GM18511 (cell line): ENCODE results near the gene FAM171A1.
"Not testable (repeated sequence)": the region's sequence is repeated elsewhere in the genome, so short reads cannot be mapped to it uniquely, and the experiment has no call there.

Experiments used
- ATAC-seq: cut with Tn5 transposase; IDR thresholded peaks from one replicate; pipeline ENCODE4 v1.9.1; 2021; ENCODE audit warnings: mild to moderate bottlenecking, moderate library complexity; ENCODE audit not compliant: unreplicated experiment

FAM171A1 gene

DNA sequence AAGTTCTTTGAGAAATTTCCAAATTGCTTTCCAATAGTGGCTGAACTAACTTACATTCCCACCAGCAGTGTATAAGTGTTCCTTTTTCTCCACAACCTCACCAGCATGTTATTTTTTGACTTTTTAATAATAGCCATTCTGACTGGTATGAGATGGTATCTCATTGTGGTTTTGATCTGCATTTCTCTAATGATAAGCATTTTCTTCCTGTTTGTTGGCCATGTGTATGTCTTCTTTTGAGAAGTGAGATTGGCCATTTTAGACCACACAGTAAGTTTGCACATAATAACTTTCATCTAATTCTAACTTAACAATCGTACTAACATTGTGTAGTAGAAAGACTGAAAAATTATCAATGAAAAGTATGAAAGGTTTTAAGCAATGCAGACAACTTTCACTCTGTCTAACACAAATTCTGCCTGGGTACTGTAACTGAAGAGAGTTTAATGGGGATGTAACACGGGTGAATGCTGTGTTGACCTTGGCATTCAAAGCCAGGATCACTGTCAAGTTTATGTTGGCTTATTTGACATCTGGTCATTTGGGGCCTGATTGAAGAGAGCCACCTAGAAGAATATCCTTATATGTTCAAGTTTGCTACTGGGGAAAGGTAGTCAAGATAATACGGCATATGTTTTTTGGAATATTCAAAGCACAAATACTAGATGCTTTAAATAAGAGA lies 50.4 kb downstream of the FAM171A1 start:
- ATAC-seq, result no peak

DNA sequence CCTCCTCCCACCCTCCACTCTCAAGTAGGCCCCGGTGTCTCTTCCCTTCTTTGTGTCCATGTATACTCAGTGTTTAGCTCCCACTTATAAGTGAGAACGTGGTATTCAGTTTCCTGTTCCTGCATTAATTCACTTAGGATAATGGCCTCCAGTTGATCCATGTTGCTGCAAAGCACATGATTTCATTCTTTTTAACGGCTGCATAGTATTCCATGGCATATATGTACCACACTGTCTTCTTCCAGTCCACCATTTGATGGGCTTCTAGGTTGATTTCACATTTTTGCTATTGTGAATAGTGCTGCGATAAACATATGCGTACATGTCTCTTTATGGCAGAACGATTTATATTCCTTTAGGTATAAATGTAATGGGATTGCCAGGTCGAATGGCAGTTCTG lies 51.0 kb downstream of the FAM171A1 start:
- ATAC-seq, result no peak

DNA sequence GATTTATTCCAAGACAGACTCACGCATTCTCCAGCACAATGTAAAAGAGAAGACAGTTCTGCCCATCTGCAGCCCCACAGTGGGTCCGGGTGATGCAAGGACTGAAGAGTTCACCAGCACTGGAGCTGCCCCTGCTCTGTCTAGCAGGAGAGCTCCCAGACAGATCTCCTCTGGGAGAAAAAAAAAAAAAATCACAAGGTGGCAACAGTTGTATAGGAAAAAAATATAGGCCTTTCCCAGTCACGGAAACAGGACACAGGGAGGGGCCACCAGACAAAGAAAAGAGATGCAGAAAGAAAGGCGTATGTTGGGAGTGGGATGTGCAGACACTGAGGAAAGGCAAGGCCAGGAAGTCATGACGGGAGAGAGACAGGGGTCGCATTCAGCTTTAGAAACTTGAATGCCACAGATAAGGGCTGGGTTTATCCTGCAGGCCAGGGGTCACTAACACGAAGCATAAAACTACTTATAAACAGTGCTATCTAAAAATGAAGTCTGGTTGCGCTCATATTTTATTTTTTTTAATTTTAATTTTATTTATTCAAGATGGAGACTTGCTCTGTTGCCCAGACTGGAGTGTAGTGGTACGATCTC lies 54.1 kb downstream of the FAM171A1 start:
- no peak for ATAC-seq

DNA sequence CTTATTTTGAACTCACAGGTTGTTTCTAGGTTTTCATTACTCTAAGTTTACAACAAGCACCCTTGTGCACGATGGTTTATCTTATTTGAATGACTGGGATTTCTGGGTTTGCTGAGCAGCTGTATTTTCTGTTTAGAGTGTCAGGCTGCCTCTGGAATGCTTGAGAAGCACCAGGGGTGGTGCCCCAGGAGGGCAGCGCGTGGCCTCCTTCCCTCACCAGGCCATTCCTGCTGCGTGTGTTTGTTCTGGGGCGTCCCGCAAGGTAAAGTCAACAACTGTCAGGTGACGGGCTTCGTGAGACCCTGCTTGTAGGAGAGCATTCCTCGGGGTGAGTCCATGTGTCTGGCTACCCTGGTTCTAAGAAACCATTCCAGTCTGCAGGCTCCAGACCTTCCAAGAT lies 54.9 kb downstream of the FAM171A1 start:
- no peak for ATAC-seq

DNA sequence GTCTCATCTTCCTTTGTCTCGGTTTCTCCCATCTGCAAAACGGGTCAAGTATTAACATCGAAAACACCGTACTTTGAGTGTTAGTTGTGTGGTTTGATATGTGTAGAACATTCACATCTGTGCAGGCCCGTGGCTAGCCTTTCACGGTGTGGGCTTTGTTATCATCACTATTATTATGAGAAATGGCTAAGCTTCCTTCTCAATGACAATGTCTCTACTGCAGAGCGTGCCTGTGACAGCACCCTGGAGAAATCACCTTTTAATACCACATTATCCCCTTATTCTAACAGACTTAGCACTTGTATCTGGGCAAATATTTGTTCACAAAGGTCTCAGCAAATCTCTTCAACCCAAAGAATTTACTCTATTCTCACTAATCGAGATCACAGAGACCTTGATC lies 55.8 kb downstream of the FAM171A1 start:
- ATAC-seq, result no peak

DNA sequence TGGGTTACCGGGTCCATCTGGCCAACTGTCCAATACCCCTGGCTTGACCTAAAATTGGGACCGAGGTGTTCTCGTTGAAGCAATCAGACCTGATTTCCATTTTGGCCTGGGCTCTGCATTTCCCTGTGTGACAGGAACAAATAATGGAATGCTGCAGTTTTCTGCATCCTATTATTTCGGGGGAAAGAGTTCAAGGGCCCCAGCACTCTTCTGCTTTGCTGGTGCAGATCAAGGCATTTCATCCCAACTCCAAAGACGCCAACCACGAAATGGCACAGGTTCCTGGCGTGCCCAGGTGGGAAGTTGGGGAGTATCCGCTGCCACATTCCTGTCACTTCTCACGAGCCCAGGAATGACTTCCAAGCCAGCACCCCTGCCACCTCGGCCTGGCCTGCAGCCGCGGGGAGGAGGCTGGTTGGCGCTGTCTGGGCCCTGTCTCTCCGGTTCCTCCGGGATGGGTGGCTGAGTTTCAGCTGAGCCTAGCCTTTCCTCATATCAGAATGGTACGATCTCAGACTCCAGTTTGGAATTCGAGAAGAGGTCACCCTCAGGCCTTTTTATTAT lies 56.5 kb downstream of the FAM171A1 start:
- ATAC-seq, result no peak

DNA sequence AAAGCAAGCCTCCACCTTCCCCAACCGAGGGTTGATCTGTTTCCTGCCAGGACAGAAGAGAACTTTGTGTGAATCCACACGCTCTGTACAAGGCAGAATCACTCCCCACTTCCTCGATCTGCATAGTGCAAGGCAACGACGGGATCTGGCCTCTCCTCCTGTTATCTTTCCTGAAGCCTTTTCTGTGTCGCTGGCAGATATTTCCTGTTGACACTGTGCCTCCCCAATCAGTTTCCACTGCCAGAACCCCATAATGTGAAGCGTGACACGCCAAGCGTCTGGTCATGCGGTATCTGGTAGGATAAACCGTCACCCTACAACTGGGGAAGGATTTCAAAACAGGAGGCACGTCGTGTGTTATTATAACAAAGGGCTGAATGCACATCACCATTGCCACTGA lies 57.2 kb downstream of the FAM171A1 start:
- no peak for ATAC-seq

DNA sequence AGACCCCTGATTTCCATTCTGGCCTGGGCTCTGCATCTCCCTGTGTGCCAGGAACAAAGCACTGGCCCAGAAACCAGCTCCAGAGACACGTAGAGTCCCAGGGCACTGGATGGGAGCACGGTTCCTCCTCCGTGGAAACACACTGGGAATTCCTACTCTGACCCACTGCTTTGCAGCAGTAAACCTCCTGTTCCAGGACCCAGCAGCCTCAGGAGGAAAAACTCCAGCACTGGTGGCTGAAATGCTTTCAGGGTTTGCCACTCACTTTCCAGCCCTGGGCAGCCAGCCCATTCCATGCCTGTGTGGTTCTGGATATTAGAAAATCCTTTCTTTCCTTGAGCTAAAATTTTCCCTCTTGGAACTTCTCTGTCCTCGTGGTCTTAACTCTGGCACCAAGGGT lies 58.0 kb downstream of the FAM171A1 start:
- ATAC-seq, result no peak

DNA sequence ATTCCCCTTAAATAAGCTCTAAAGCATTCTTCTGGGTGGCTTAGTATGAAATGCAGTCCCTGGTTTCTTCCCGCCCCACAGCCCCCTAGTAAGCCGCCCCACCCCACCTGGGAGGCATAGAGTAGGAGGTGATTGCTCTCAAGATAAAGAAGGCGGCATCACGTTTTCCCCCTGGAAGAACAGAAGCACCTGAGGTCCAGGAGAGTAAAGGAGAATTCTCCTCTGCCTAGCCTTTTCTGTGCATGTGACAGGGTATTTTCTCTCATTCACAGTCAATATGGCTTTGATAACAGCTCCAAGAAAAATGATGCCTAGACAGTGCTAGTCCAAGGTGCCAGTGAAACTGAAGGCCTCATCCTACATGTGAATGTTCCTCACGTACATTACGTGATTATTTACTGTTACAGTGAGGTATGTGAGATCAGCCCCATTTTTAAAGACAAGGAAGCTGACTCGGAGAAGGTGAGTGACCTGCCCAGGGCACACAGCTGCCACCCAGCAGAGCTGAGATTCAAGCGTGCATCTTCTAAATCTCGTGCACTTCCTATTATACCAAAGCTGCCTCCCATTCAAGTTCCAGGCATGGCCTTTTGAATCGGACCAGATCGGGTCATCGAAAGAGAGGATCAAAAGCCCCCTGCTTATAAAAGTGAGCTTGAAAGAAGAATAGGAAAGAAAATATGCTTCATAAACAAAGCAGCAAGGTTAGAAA lies 59.4 kb downstream of the FAM171A1 start:
- no peak for ATAC-seq

DNA sequence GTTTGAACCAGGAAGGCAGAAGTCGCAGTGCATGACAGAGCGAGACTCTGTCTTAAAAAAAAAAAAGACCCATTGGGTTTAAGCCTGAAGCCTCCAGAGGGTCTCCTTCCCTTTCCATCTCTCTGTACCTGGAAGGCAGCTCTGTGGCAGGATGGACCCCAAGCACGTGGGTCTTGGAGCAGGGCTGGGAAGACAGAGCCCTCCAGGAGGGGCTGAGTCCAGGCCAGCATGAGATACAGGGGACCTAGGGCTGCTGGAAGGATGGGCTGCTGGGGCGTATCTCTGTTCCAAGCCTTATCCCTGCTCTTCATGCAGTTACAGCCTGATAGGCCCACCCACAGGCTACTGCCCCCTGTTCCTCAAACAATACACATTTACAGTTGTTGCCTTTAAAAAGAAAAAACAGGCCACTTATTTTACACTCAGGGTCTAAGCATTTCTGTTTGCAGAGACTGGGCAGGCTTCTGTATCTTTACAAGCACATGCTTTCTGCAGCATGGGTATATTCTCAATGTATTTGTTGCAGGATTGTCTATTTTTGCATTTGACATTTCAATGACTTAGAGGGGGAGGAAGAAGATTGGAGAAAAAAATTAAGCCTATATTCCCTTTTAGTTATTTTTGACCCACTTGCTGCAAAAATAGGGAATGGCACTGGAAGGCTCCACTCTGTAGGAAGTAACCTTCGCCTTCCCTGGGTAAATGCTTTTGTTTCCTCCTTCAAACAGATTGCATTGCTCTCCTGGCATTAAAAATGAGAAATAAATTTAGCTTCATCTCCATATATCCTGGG lies 60.1 kb downstream of the FAM171A1 start:
- ATAC-seq, result no peak

DNA sequence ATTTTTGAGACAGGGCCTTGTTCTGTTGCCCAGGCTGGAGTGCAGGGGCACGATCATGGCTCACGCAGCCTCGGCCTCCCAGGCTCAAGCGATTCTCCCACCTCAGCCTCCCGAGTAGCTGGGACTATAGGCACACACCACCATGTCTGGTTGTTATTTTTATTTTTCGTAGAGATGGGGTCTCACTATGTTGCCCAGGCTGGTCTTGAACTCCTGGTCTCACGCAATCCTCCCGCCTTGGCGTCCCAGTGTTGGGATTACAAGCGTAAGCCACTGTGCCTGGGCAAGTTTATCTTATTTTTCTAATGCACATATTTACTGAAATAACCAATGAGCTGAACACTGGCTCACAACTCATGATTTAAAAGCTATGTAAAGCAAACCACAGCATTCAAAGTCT lies 61.9 kb downstream of the FAM171A1 start:
- no peak for ATAC-seq

DNA sequence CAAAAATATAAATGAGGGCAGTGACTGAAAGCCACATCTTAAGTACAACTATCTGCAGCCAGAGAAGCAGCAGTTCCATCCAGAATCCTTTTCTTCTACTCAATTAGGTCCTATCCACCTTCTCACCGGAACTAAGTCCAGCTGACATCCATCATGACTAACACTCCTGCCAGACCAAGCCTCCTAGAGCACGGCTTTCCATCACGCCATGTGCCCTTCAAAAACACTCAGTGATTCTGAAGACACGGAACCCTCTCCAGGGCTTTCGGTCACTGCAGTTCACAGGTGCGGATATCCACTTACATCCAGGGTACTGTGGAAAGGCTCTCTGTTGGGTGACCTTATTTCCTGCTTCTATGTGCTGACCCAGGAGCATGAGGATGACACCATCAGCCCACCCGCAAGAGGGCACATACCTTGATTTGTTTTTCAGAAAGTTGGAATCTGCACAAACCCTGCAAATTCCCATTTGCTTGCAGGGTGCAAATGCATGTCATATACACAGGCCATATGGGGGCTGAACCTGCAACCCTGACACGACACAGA lies 64.3 kb downstream of the FAM171A1 start:
- no peak for ATAC-seq

DNA sequence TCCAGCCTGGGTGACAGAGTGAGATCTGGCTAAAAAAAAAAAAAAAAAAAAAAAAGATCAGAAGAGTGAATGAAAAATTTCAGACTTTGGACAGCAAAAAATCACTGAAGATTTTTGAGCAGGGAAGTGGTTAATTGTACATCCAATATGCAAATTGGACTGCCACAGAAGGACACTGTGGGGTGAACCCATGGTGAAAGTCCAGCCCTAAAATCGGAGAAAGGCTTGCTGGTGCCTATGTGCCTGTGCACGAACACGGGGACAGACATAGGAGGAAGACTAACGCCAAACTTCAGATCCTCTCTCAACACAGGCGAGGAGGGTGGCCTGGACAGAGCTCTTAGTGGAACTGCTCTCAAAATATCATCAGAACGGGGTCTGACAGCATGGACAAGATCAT lies 65.5 kb downstream of the FAM171A1 start:
- no peak for ATAC-seq

DNA sequence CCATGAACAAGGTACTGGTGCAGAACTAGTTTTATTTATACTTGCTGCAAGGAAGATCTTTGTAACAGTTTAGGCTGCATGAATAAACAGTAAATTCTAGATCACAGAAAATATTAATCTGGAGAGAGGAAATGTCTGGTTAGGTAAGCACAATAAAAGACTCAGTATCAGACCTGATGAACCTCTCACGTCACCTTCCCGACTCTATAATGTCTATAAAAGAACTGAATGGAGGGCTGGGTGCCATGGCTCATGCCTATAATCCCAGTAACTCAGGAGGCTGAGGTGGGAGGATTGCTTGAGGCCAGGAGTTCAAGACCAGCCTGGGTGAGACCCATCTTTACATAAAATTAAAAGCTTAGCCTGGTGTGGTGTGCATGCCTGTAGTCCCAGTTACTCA lies 65.9 kb downstream of the FAM171A1 start:
- no peak for ATAC-seq

DNA sequence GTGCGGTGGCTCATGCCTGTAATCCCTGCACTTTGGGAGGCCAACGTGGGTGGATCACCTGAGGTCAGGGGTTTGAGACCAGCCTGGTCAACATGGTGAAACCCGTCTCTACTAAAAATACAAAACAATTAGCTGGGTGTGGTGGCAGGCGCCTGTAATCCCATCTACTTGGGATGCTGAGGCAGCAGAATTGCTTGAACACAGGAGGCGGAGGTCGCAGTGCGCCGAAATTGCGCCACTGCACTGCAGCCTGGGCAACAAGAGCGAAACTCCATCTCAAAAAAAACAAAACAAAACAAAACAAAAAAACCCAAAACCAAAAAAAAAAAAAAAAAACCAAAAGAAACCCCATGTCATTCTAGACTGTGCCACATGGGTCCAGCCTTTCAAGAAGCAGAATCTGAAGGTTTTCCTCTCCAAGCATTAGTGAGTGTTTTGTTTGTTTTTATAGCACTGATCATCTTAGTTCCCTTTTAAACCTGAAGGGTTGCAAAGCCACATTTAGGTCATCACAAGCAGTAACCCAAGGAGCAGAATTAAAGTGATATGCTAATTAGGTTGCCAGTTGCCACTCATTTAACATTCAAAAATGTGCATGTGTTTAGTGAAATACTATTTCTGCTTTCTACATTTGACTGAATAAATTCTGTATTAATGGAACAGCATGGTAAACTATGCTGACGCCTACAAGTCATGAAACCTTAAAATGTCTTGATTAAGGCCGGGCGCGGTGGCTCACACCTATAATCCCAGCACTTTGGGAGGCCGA lies 68.7 kb downstream of the FAM171A1 start:
- ATAC-seq, result not testable (repeated sequence)

DNA sequence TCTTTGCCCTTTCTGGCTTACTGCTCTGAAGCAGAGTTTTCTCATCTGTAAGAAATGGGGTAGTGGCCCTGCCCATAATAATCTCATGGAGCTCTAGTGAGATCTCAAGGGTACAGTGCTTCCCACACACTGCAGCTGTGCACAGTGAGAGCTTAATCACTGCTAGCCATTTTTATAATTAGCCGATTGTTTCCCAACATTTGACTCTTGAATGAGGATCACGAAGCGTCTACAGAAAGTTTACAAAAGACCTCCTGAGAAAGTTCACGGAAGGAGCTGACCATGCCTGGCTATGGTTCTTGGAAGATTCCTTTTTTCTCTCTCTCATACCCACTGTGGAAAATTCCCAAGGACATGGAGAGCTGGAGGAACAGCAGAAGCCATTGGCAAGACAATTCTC lies 70.4 kb downstream of the FAM171A1 start:
- no peak for ATAC-seq

DNA sequence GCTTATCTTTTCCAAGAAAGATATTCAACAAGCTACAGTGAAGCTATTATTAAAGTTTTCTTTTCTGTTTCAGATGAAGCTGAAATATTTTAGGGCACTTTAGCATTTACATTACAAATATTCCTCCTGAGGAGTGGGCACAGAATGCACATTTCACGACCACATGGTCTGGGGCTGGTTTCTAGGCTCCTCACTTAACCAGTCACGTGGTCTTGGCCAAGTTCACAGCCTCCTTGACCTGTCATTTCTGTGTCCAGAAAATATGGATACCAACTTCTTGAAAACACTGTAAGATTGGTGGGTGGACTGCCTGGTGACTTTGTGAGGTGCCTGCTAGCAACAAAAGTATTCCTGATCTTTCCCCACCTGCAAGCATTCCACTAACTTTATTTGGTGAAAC lies 70.9 kb downstream of the FAM171A1 start:
- no peak for ATAC-seq

DNA sequence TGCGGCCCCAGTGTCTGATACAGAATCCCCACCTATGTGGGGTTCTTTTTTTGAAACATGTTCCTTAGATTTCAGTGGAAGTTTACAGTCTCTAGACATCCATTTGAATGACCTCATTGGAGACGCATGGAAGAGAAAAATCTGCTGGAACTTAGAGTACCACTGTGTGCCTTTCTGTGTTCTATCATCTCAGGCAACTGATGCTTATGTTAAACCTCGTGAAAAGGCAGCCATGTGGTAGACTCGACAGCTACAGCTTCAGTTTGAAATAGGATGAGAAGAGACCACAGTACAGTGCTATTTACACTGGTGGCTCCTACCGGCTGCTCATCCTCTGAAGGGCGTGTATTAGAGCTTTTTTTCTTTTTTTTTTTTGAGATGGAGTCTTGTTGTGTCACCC lies 74.4 kb downstream of the FAM171A1 start:
- no peak for ATAC-seq

DNA sequence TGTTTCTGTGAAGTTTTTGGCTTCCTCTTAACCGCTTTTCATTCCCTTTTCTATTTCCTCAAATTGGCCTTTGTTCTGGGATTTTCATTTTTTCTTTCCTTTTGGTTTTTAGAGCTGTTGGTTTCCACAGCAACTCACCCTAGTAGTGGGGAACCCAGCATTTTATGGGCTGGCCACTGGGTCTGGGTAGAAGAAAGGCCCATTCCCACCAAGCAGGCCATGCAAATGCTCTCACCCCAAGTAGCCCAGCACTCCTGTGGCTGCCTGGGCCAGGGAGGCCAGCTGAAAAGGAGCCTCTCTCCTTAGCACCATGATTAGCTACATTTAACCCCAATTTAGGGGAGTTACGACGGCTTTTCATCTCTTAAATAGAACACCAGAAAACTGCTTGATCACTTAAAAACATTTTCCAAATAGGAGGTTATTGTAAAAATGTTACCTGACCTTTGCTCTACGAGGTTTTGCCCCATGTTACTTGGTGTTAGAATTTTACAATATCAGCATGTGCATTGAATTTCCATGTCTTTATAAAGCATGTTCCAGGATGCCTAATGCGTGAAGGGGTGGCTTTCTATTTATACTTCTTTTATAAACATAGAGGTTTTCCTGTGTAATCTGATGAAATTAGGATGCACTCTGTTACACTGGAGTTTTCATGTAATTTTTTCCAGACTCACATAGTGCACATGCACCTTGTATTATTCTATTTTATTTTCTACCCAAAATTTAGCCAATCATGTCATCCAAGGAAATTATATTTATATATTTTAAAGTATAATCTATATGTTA lies 75.4 kb downstream of the FAM171A1 start:
- ATAC-seq, result no peak
